Hepatocyte (in vitro differentiated cells): ENCODE data around the gene SGSM1. TPM values are rescaled to one million over a fixed set of nuclear protein-coding genes. Genes with fewer than 3 reads are reported as not detected.

Source experiments
- DNase-seq: peaks from one replicate; pipeline ENCODE4 v3.0.0-alpha.2; 2016; ENCODE audit warnings: low spot score
- H2AFZ ChIP-seq: fragments of 200-600 bp; sonication (generic); 2 replicates; pipeline ENCODE4 v1.6.0; 2016; ENCODE audit warnings: antibody characterized with exemption, mild to moderate bottlenecking
- H3K27ac ChIP-seq: fragments of 200-600 bp; sonication (generic); 2 replicates; pipeline ENCODE4 v1.5.1; 2016; ENCODE audit warnings: mild to moderate bottlenecking
- H3K27me3 ChIP-seq: fragments of 200-600 bp; sonication (generic); 2 replicates; pipeline ENCODE4 v1.6.1; 2016
- H3K36me3 ChIP-seq: fragments of 200-600 bp; sonication (generic); replicated peaks from 2 replicates; pipeline ENCODE4 v1.5.1; 2016; ENCODE audit warnings: low read depth; ENCODE audit not compliant: insufficient read depth
- H3K4me1 ChIP-seq: fragments of 200-600 bp; sonication (generic); 2 replicates; pipeline ENCODE4 v1.5.1; 2016; ENCODE audit warnings: mild to moderate bottlenecking, moderate library complexity; ENCODE audit not compliant: insufficient read depth
- H3K4me2 ChIP-seq: fragments of 200-600 bp; sonication (generic); 2 replicates; pipeline ENCODE4 v1.6.0; 2016
- H3K4me3 ChIP-seq: fragments of 200-600 bp; sonication (generic); 2 replicates; pipeline ENCODE4 v1.5.1; 2016; ENCODE audit warnings: mild to moderate bottlenecking
- H3K79me2 ChIP-seq: fragments of 200-600 bp; sonication (generic); 2 replicates; pipeline ENCODE4 v1.6.0; 2017; ENCODE audit warnings: mild to moderate bottlenecking
- H3K9me2 ChIP-seq: fragments of 200-600 bp; sonication (generic); replicated peaks from 2 replicates; pipeline ENCODE4 v1.6.0; 2017; ENCODE audit warnings: mild to moderate bottlenecking; ENCODE audit not compliant: insufficient read depth
- H3K9me3 ChIP-seq: fragments of 200-600 bp; sonication (generic); 2 replicates; pipeline ENCODE4 v1.5.1; 2016; ENCODE audit warnings: low read depth, mild to moderate bottlenecking
- H4K20me1 ChIP-seq: fragments of 200-600 bp; sonication (generic); 2 replicates; pipeline ENCODE4 v1.6.0; 2016; ENCODE audit warnings: mild to moderate bottlenecking; ENCODE audit not compliant: insufficient read depth, poor library complexity, severe bottlenecking
- EZH2 ChIP-seq: fragments of 200-600 bp; sonication (generic); IDR thresholded peaks from 2 replicates; pipeline ENCODE4 v1.6.1; 2016; ENCODE audit warnings: antibody characterized with exemption, mild to moderate bottlenecking, borderline replicate concordance
- EZH2phosphoT487 ChIP-seq: fragments of 200-600 bp; sonication (generic); IDR thresholded peaks from one replicate; pipeline ENCODE4 v1.6.1; 2018; ENCODE audit warnings: antibody characterized with exemption, mild to moderate bottlenecking, low read depth, moderate library complexity; ENCODE audit not compliant: unreplicated experiment, severe bottlenecking
- WGBS: methylation state at CpG from one replicate; pipeline ENCODE4 v1.1.6; 2016; ENCODE audit warnings: low lambda C conversion rate; ENCODE audit errors: missing lambda C conversion rate; 5-methylcytosine and 5-hydroxymethylcytosine counted together
- polyA plus RNA-seq: library from polyadenylated mRNA; unstranded; fragments of >200 nt; fragmentation: Nextera tagmentation; extraction: Ambion mirVana; gene quantifications from 2 replicates; pipeline ENCODE4 v1.2.1, GENCODE V29; 2016
- total RNA-seq: library from RNA; depleted of rRNA; stranded (reverse); fragments of >200 nt; gene quantifications from 2 replicates; pipeline ENCODE4 v1.2.3, GENCODE V29; 2014
- TF ChIP-seq, protein P1 (sequence below): fragments of 200-600 bp; sonication (generic); IDR thresholded peaks from 2 replicates; pipeline ENCODE4 v1.5.1; 2016; ENCODE audit warnings: antibody characterized with exemption, mild to moderate bottlenecking; ENCODE audit not compliant: poor library complexity

SGSM1 gene
- total and polyA plus RNA-seq, 2 experiments from 2014 or later, result 1.7 to 3.5 TPM

DNA sequence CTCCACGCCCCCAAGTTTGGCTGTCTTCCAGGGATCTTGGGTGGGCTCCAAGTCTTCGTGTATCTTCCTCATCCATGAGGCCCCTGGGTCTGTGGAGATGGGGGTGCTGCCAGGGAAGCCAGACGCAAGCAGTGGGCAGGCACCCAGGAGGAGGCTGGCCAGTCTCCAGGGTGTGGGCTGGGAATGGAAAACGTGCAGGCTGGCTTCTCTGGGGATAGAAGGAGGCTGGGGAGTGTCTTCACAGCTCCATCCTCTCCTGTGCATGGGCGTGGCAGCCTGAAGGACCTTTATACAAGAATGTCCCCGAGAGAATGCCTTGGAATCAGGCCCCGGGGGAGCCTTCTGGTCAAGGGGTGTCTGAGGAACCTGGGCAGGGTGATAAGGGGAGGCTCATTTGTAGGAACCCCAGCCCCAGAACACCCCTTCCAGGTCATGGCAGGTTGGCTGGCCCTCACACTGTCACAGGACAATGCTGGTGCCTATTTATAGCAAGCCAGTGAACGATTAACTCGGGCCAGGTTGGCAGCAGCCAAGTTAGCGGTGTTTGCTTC lies 14.0 kb downstream of the SGSM1 start:
- peak; percentile 72 for DNase-seq
- 35% methylated on average over 10 of the region's 10 CpGs for WGBS

DNA sequence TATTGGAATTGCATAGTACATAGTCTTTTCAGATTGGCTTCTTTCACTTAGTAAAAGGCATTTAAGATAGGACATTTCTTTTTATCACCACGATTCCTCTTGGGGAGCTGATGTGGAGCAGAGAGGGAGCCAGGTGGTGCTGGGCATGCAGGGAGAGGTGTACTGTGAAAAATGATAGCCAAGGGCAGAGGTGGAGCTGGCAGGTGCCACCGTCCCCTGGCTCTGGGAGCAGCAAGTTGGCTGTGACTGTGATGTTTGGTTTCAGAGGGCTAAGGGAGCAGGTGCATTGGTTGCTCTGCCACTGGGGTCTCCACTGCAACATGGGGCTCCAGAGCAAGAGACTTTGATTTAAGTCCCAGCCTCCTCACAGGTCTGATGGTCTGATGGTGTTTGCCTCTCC lies 16.5 kb downstream of the SGSM1 start:
- Histone ChIP-seq H3K4me3 (no peak overlapping the region), H3K36me3 (no peaks in the 10 kb centered on the region), H3K9me3 (no peaks in the 10 kb centered on the region), H2AFZ (no peak overlapping the region), H3K27ac (no peak overlapping the region), H3K27me3 (no peaks in the 10 kb centered on the region), H3K79me2 (no peaks in the 10 kb centered on the region), H3K4me1 (peaks cover 12% of the 10 kb centered on the region), H3K9me2 (no peaks in the 10 kb centered on the region), H4K20me1 (no peaks in the 10 kb centered on the region), H3K4me2 (no peak overlapping the region)
- 95% methylated on average over 2 of the region's 2 CpGs for WGBS
- no peak for TF ChIP-seq EZH2
- no peak for DNase-seq

More for the DNA sequence above, 14.0 kb downstream of the SGSM1 start:
- TF ChIP-seq EZH2, result no peak
- no peak for TF ChIP-seq EZH2phosphoT487
- TF ChIP-seq, protein P1, sequence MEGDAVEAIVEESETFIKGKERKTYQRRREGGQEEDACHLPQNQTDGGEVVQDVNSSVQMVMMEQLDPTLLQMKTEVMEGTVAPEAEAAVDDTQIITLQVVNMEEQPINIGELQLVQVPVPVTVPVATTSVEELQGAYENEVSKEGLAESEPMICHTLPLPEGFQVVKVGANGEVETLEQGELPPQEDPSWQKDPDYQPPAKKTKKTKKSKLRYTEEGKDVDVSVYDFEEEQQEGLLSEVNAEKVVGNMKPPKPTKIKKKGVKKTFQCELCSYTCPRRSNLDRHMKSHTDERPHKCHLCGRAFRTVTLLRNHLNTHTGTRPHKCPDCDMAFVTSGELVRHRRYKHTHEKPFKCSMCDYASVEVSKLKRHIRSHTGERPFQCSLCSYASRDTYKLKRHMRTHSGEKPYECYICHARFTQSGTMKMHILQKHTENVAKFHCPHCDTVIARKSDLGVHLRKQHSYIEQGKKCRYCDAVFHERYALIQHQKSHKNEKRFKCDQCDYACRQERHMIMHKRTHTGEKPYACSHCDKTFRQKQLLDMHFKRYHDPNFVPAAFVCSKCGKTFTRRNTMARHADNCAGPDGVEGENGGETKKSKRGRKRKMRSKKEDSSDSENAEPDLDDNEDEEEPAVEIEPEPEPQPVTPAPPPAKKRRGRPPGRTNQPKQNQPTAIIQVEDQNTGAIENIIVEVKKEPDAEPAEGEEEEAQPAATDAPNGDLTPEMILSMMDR, result no peak
- H3K27ac ChIP-seq, result peak overlapping the region; percentile 60
- H3K4me1 ChIP-seq, result peaks cover 7% of the 10 kb centered on the region
- H3K9me2 ChIP-seq, result no peaks in the 10 kb centered on the region
- H3K27me3 ChIP-seq, result no peaks in the 10 kb centered on the region
- no peaks in the 10 kb centered on the region for H3K9me3 ChIP-seq
- no peaks in the 10 kb centered on the region for H3K79me2 ChIP-seq
- H3K4me3 ChIP-seq, result no peak overlapping the region
- no peak overlapping the region for H2AFZ ChIP-seq
- H3K36me3 ChIP-seq, result no peaks in the 10 kb centered on the region
- peak overlapping the region; percentile 38 for H3K4me2 ChIP-seq
- no peaks in the 10 kb centered on the region for H4K20me1 ChIP-seq

DNA sequence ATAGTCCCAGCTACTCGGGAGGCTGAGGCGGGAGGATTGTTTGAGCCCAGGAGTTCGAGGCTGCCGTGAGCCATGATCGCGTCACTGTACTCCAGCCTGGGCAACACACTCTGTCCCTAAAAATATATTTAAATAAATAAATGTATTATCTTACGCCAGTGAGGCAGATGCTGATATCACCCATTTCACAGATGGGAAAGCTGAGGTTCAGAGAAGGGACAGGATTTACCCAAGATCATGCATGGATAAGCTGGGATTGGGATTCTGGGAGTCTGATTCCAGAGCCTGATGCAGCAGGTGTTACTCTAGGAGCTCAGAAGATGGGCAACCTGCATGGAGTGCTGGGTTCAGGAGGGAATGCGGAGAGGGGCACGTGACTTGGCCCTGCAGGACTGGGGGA lies 17.8 kb downstream of the SGSM1 start:
- H2AFZ ChIP-seq, result no peak overlapping the region
- DNase-seq, result no peak
- H3K27ac ChIP-seq, result no peak overlapping the region
- H3K27me3 ChIP-seq, result no peaks in the 10 kb centered on the region
- no peaks in the 10 kb centered on the region for H3K9me3 ChIP-seq
- H3K36me3 ChIP-seq, result no peaks in the 10 kb centered on the region
- no peak for TF ChIP-seq EZH2phosphoT487
- TF ChIP-seq, protein P1, result no peak
- no peak for TF ChIP-seq EZH2
- WGBS, result 96% methylated on average over 9 of the region's 9 CpGs
- no peak overlapping the region for H3K4me2 ChIP-seq
- H3K4me1 ChIP-seq, result peaks cover 19% of the 10 kb centered on the region
- H3K4me3 ChIP-seq, result no peak overlapping the region
- no peaks in the 10 kb centered on the region for H4K20me1 ChIP-seq
- H3K9me2 ChIP-seq, result no peaks in the 10 kb centered on the region
- no peaks in the 10 kb centered on the region for H3K79me2 ChIP-seq

DNA sequence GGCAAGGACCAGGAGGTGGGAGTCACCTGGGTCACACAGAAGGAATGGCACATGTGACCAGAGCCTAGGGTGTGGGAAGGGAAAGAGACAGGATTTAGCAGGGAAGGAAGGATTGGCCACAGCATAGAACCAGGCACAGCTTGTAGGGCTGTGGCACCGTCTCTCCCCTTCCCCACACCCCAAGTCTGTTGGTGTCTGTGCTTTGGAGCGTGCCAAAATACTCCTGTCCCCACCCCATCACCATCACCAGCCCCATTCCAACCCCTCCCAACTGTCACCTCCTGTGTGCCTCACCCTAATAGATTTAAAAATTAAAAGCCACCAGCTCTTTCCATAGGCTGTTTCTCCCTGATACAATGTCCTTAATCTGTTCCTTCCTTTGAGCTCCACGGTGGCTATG lies 18.2 kb downstream of the SGSM1 start:
- H3K4me1 ChIP-seq, result peaks cover 19% of the 10 kb centered on the region
- H3K27me3 ChIP-seq, result no peaks in the 10 kb centered on the region
- DNase-seq, result no peak
- H3K9me3 ChIP-seq, result no peaks in the 10 kb centered on the region
- no peak overlapping the region for H2AFZ ChIP-seq
- no peak overlapping the region for H3K4me3 ChIP-seq
- no peaks in the 10 kb centered on the region for H3K79me2 ChIP-seq
- no peaks in the 10 kb centered on the region for H4K20me1 ChIP-seq
- no peak overlapping the region for H3K27ac ChIP-seq
- H3K4me2 ChIP-seq, result no peak overlapping the region
- no peaks in the 10 kb centered on the region for H3K36me3 ChIP-seq
- no peaks in the 10 kb centered on the region for H3K9me2 ChIP-seq
- TF ChIP-seq, protein P1, result no peak
- TF ChIP-seq EZH2phosphoT487, result no peak
- no peak for TF ChIP-seq EZH2
- 70% methylated on average over 3 of the region's 3 CpGs for WGBS
